Amniotic epithelial cell (primary cell): Measurements from ENCODE around the gene CTDSPL.

ENCODE experiments used
- DNase-seq: peaks from one replicate; pipeline ENCODE4 v3.0.0-alpha.2; 2010; ENCODE audit warnings: low read depth

The CTDSPL gene

DNA sequence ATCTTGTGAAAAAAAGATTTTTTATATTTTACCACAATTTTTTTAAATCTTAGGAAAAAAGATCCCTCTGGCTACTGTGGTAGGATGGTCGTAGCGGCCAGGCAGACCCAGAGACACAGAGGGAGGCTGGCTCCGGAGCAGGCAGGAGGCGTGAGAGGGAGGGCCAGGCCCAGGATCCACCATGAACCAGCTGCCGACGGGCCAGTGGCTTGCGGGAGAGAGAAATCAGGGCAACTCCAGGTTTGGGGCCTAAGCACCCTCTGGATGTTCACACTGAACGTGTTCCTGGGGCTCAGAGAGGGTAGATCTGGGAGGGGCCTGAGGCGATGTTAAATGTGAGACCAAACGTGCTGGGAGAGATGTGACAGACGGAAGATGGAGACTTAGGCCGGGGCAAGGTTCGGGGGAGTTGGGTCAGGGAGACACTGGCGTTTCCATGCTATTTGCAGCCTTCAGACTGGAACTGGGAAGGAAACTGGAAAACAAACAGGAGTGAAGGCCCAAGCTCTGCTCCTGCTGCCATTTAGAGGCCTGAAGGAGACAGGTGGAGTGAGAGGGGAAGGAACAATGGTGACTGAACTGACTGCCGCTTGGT, 127.3 kb downstream of the CTDSPL start:
- DNase-seq = no peak

GRCh38 chr3:37989821-37990480, 128.3 kb downstream of the CTDSPL start:
- DNase-seq = no peak

DNA sequence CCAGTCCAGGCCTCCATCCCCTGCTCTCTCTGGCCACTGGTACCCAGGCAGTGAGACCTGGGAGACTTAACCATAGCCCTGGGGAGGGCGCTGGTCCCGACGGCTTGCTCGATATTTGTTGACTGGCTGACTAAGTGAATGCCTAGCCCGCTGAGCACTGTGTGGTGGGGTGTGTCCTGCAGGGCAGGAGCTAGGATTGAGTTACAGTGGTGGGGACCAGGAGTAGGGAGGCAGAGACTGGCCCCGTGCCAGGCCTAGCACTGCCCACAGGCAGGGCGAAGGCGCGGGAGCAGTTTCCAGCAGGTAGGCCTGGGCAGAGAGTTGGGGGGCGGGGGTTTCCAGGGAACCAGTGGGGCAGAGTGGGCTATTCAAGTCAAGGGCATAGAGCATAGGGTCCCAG, 128.8 kb downstream of the CTDSPL start, which contains the start of gene VILL:
Gene VILL, plus strand, starts transcription at position 260 of the 400 bp plus-strand sequence. CDS start 2,887 bp downstream, outside the sequence.
- no peak for DNase-seq

- no peak for DNase-seq
Measured at GRCh38 chr3:37991109-37991508, 129.4 kb downstream of the CTDSPL start.

GRCh38 chr3:37991823-37992222, 130.1 kb downstream of the CTDSPL start:
- no peak for DNase-seq

DNA sequence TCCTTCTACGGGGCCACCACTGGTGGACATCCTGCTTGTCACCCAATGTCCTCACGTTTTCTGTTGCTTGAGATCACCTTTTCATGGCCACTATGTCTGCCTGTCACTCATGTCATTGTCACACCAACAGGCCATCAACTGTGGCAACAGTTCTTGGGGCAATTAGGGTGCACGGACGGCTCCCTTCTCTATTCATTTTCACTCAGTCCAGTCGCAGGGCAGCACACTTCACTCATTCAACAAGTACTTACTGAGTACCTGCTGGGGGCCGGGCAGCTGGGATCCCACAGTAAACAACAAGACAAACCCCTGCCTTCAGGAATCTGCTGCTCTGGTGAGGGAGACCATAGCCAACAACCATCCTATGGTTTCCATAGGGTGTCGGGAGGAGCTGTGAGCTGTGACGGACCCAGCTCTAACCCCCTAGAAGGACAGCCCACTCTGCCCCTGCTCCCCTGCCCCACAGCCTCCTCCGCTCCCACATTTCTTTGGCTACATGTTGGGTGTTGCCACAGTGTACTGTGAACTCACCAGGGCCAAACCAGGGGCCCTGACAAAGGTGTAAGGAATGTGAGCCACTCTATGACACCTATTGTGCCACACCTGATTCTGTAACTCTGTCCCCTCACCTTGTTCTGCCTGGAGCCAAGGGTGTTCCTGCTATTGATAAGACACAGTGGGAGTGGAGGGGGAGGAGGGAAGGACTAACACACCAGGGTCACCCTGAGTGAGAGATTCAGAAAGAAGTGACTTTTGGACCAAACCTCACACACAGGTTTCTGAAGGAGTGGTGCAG, 130.8 kb downstream of the CTDSPL start:
- DNase-seq = no peak

- DNase-seq = no peak
Measured at GRCh38 chr3:37993067-37993455, 131.4 kb downstream of the CTDSPL start.

GRCh38 chr3:37993460-37993819, 131.8 kb downstream of the CTDSPL start:
- DNase-seq = no peak

DNA sequence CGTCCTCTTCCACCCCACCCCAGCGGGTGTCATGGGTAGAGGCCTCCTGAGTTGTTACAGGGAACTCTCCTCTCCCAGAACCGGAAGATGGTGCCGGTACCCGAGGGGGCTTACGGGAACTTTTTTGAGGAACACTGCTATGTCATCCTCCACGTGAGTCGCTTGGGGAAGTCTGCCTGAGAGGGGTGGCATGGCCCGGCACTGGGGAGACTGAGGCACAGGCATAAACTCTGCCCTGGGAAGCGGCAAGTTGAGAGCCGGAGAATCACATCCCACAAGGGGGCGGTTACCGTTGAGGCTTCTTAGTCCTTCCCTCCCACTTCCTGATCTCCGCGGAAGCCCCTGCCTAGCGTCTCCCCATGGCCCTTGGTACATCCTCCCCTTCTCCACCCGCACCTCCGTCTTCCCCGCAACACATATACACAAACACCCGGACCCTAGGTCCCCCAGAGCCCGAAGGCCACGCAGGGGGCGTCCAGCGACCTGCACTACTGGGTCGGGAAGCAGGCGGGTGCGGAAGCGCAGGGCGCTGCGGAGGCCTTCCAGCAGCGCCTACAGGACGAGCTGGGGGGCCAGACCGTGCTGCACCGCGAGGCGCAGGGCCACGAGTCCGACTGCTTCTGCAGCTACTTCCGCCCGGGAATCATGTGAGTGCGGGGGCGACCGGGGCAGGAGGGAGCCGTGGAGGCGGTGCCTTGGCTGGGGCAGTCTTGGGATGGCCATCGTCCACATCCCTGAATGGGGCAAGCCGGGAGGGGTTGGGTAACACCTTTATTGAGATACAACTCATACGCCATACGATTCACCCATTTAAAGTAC, 132.3 kb downstream of the CTDSPL start:
- peak; percentile 85 for DNase-seq

GRCh38 chr3:37994639-37994972, 132.9 kb downstream of the CTDSPL start:
- DNase-seq = no peak

GRCh38 chr3:37995652-37996641, 134.3 kb downstream of the CTDSPL start:
- no peak for DNase-seq

- peak; percentile 75 for DNase-seq
Measured at GRCh38 chr3:37996785-37997301, 135.2 kb downstream of the CTDSPL start.

GRCh38 chr3:37997342-37997741, 135.7 kb downstream of the CTDSPL start:
- DNase-seq = no peak

- no peak for DNase-seq
Measured at GRCh38 chr3:37997791-37998370, 136.2 kb downstream of the CTDSPL start.

DNA sequence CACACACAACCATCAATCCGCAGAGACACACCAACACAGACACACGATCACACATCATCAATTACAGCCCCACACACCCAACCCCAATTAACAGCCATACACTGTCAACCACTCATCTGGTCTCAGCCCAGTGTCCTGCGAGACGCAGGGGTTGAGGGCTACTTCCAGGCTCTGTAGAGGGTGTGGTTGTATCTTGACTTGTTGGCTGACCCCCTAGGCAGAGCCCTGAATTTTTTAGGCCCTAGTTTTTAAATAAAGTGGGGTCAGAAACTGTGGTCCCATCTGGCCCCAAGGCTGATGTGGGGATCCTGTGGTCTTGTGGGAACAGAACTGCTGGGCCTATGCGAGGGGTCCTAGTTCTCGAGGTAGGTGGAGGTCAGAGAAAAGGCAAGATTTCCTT, 138.2 kb downstream of the CTDSPL start:
- no peak for DNase-seq

- DNase-seq = no peak
Measured at GRCh38 chr3:38000242-38000916, 138.7 kb downstream of the CTDSPL start.

DNA sequence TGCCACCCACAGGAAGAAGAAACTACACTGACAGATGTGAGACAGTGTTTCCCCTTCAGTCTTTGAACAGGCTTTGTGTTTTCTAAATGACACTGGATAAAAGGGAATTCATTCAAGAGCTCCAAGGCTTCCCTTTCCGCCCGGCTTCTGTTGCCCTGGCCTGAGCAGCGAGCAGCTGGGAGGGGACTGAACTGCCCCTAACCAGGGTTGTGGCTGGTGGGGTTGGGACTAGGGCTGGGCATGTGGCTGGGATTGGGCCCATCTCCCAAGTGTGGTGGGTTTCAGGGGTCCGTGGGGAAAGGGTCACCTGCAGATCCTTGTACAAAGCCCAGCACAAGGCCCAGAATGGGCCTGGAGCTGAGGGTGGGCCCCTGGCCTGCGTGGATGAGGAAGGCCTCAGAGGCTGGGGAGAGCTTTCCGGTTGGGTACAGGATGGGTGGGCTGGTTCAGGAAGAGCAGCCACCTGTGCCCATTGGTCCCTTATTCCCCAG, 139.3 kb downstream of the CTDSPL start:
- no peak for DNase-seq

GRCh38 chr3:38001456-38002081, 139.9 kb downstream of the CTDSPL start:
- DNase-seq = no peak

GRCh38 chr3:38002291-38002876, 140.7 kb downstream of the CTDSPL start:
- DNase-seq = no peak
